Fibroblast of mammary gland (primary cell): ENCODE results near the gene PCDHB9.
A peak's percentile ranks its signal among the peaks of the same experiment; 100 is the strongest.
"Not testable (repeated sequence)": the region's sequence is repeated elsewhere in the genome, so short reads cannot be mapped to it uniquely, and the experiment has no call there.

ENCODE experiments used
- DNase-seq: peaks from one replicate; pipeline ENCODE4 v3.0.0-alpha.2; 2010; ENCODE audit warnings: low read depth
- H3K4me3 ChIP-seq: 2 replicates; pipeline ENCODE4 v1.5.1; 2011; ENCODE audit warnings: low read depth, mild to moderate bottlenecking, low read length, moderate library complexity; ENCODE audit not compliant: control insufficient read depth
- TF ChIP-seq, protein P1 (sequence below): conservative IDR thresholded peaks from 2 replicates; pipeline ENCODE4 v1.5.1; 2011; ENCODE audit warnings: low read depth, low read length, inconsistent platforms; ENCODE audit not compliant: control insufficient read depth, insufficient read depth

PCDHB9 gene

DNA sequence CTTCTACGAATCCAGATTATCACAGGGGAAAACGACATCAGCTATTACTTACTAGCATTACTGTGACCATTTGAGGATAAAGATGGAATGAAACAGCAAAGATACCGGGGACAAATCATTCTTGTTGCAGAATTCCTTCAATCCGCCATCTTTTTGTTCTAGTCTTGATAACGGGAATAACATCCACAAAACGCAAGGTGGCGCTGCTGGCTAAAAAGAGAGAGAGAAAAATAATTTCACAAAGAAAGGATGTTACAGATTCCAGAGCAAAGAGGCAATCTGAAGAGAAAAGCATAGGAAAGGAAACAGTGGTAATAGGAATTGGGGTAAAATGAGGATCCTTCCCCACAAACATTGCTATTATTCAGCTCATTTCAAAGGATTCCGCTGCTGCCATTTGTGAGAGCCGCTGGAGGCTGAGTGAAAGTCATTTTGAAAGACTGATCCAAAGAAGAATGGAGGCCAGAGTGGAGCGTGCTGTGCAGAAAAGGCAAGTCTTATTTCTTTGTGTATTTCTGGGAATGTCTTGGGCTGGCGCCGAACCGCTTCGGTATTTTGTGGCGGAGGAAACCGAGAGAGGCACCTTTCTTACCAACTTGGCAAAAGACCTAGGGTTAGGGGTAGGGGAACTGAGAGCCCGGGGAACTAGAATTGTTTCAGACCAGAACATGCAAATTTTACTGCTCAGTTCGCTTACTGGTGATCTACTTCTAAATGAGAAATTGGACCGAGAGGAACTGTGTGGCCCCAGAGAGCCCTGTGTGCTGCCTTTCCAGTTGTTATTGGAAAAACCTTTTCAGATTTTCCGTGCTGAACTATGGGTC lies 14.4 kb upstream of the PCDHB9 start, which contains the start of gene PCDHB7:
PCDHB7 (plus strand) TSS at position 264 of the 824 bp plus-strand sequence; CDS start at position 456, 192 bp downstream.
- TF ChIP-seq, protein P1, sequence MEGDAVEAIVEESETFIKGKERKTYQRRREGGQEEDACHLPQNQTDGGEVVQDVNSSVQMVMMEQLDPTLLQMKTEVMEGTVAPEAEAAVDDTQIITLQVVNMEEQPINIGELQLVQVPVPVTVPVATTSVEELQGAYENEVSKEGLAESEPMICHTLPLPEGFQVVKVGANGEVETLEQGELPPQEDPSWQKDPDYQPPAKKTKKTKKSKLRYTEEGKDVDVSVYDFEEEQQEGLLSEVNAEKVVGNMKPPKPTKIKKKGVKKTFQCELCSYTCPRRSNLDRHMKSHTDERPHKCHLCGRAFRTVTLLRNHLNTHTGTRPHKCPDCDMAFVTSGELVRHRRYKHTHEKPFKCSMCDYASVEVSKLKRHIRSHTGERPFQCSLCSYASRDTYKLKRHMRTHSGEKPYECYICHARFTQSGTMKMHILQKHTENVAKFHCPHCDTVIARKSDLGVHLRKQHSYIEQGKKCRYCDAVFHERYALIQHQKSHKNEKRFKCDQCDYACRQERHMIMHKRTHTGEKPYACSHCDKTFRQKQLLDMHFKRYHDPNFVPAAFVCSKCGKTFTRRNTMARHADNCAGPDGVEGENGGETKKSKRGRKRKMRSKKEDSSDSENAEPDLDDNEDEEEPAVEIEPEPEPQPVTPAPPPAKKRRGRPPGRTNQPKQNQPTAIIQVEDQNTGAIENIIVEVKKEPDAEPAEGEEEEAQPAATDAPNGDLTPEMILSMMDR: peak; percentile 48
- no peak within 1 kb of the TSS for H3K4me3 ChIP-seq
- peak; percentile 20 for DNase-seq

DNA sequence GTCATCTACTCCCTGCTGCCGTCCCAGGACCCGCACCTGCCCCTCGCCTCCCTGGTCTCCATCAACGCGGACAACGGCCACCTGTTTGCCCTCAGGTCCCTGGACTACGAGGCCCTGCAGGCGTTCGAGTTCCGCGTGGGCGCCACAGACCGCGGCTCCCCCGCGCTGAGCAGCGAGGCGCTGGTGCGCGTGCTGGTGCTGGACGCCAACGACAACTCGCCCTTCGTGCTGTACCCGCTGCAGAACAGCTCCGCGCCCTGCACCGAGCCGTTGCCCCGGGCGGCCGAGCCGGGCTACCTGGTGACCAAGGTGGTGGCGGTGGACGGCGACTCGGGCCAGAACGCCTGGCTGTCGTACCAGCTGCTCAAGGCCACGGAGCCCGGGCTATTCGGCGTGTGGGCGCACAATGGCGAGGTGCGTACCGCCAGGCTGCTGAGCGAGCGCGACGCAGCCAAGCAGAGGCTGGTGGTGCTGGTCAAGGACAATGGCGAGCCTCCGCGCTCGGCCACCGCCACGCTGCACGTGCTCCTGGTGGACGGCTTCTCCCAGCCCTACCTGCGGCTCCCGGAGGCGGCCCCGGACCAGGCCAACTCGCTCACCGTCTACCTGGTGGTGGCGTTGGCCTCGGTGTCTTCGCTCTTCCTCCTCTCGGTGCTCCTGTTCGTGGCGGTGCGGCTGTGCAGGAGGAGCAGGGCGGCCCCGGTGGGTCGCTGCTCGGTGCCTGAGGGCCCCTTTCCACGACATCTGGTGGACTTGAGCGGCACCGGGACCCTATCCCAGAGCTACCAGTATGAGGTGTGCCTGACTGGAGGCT lies 12.5 kb upstream of the PCDHB9 start:
- not testable (repeated sequence) for H3K4me3 ChIP-seq, DNase-seq

DNA sequence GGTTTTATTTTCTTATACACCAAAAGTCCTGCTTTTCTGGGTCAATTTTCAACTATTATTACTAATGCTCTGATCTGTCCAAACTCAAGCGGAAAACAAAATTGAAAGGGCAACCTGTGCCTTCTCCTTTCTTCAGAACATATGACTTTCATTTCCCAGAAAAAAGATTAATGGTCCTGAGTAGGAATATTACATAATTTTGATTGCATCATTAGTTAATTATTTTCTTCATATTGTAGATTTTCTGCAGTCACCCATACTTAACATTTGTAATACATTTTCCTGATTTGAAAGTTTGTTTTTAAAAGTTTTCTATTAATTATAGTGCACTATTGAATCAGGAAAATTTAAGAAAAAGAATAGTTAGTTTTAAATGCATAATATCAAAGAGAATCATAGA lies 11.0 kb upstream of the PCDHB9 start:
- no peak for DNase-seq
- TF ChIP-seq, protein P1: no peak

DNA sequence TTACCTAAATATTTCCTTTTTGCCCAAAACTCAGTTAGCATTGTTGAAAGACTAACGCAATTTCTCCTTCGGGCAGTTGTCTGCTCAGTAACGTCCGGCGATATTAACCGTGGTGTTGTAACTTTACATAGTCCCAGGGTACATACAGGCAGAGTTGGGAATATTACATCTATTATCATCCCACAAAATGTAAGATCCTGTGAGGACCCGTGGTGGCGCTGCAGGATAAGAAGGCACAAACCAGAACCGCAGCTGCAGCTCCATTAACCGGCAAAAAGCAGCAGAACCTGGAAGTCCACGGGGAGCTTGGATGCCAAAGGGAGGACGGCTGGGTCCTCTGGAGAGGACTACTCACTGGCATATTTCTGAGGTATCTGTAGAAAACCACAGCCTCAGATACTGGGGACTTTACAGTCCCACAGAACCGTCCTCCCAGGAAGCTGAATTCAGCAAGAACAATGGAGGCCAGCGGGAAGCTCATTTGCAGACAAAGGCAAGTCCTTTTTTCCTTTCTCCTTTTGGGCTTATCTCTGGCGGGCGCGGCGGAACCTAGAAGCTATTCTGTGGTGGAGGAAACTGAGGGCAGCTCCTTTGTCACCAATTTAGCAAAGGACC lies 9.3 kb upstream of the PCDHB9 start, which contains the start of gene PCDHB8:
PCDHB8 (plus strand) TSS at position 214 of the 615 bp plus-strand sequence; CDS start at position 459, 245 bp downstream.
- DNase-seq: not testable (repeated sequence)

More for the DNA sequence above, 11.0 kb upstream of the PCDHB9 start:
- no peak overlapping the region for H3K4me3 ChIP-seq

DNA sequence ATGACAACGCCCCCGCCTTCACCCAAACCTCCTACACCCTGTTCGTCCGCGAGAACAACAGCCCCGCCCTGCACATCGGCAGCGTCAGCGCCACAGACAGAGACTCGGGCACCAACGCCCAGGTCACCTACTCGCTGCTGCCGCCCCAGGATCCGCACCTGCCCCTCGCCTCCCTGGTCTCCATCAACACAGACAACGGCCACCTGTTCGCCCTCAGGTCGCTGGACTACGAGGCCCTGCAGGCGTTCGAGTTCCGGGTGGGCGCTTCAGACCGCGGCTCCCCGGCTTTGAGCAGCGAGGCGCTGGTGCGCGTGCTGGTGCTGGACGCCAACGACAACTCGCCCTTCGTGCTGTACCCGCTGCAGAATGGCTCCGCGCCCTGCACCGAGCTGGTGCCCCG lies 7.6 kb upstream of the PCDHB9 start:
- H3K4me3 ChIP-seq, DNase-seq: not testable (repeated sequence)

More for the DNA sequence above, 9.3 kb upstream of the PCDHB9 start, which contains the start of gene PCDHB8:
- H3K4me3 ChIP-seq: not testable (repeated sequence)

DNA sequence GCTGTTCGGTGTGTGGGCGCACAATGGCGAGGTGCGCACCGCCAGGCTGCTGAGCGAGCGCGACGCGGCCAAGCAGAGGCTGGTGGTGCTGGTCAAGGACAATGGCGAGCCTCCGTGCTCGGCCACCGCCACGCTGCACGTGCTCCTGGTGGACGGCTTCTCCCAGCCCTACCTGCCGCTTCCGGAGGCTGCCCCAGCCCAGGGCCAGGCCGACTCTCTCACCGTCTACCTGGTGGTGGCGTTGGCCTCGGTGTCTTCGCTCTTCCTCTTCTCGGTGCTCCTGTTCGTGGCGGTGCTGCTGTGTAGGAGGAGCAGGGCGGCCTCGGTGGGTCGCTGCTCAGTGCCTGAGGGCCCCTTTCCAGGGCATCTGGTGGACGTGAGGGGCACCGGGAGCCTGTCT lies 7.1 kb upstream of the PCDHB9 start:
- not testable (repeated sequence) for DNase-seq, H3K4me3 ChIP-seq

DNA sequence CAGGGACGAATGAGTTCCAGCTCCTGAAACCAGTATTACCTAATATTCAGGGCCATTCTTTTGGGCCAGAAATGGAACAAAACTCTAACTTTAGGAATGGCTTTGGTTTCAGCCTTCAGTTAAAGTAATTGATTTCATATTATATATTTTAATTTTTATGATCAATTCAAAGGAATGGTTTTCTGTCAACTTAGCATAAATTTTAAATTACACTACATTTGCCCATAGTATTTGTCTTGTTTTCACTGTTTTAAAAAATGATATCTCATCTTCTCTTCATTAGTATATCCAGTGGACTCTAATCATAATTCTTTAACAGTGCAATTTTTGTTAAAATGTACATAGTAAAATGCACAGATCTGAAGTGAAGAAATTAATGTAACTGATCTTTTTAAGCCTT lies 6.6 kb upstream of the PCDHB9 start:
- no peak overlapping the region for H3K4me3 ChIP-seq
- TF ChIP-seq, protein P1: no peak
- no peak for DNase-seq

DNA sequence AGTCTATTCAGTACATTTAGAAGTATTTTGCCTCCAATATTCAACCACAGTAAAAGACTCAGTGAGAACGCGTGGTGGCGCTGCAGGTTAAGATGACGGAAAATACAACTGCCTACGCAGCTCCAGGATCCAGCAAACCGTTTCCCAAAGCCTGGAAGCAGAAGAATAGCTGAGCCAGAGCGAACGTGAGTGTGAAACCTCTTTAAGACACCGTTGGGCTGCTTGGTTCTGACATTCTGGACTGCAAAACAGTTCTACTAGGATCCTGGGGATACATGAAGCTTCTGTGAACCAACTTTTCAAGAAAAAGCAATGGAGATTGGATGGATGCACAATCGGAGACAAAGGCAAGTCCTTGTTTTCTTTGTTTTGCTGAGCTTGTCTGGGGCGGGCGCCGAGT lies 4.7 kb upstream of the PCDHB9 start, which contains the start of gene PCDHB16:
PCDHB16 (plus strand) TSS at position 140 of the 400 bp plus-strand sequence; CDS start at position 313, 173 bp downstream.
- H3K4me3 ChIP-seq: no peak within 1 kb of the TSS
- peak; percentile 17 for DNase-seq

DNA sequence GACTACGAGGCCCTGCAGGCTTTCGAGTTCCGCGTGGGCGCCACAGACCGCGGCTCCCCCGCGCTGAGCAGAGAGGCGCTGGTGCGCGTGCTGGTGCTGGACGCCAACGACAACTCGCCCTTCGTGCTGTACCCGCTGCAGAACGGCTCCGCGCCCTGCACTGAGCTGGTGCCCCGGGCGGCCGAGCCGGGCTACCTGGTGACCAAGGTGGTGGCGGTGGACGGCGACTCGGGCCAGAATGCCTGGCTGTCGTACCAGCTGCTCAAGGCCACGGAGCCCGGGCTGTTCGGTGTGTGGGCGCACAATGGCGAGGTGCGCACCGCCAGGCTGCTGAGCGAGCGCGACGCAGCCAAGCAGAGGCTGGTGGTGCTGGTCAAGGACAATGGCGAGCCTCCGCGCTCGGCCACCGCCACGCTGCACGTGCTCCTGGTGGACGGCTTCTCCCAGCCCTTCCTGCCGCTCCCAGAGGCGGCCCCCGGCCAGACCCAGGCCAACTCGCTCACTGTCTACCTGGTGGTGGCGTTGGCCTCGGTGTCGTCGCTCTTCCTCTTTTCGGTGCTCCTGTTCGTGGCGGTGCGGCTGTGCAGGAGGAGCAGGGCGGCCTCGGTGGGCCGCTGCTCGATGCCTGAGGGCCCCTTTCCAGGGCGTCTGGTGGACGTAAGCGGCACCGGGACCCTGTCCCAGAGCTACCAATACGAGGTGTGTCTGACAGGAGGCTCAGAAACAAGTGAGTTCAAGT lies 2.7 kb upstream of the PCDHB9 start:
- H3K4me3 ChIP-seq, DNase-seq: not testable (repeated sequence)

More for the DNA sequence above, 4.7 kb upstream of the PCDHB9 start, which contains the start of gene PCDHB16:
- TF ChIP-seq, protein P1: no peak

DNA sequence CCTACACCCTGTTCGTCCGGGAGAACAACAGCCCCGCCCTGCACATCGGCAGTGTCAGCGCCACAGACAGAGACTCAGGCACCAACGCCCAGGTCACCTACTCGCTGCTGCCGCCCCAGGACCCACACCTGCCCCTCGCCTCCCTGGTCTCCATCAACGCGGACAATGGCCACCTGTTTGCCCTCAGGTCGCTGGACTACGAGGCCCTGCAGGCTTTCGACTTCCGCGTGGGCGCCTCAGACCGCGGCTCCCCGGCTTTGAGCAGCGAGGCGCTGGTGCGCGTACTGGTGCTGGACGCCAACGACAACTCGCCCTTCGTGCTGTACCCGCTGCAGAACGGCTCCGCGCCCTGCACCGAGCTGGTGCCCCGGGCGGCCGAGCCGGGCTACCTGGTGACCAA lies 1.7 kb downstream of the PCDHB9 start:
- DNase-seq, H3K4me3 ChIP-seq: not testable (repeated sequence)

DNA sequence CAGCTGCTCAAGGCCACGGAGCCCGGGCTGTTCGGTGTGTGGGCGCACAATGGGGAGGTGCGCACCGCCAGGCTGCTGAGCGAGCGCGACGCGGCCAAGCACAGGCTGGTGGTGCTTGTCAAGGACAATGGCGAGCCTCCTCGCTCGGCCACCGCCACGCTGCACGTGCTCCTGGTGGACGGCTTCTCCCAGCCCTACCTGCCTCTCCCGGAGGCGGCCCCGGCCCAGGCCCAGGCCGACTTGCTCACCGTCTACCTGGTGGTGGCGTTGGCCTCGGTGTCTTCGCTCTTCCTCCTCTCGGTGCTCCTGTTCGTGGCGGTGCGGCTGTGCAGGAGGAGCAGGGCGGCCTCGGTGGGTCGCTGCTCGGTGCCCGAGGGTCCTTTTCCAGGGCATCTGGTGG lies 2.2 kb downstream of the PCDHB9 start:
- not testable (repeated sequence) for DNase-seq, H3K4me3 ChIP-seq
